AG04449 (cell line): ENCODE measurements around the gene RLN3.

Source experiments
- CTCF ChIA-PET: fragments of 350-600 bp; formaldehyde crosslinking; extraction: SDS; loops from one replicate; lab custom pipeline; 2021; ENCODE audit warnings: antibody characterized with exemption; lab: Yijun Ruan, JAX
- POLR2A ChIA-PET: fragments of 400-600, 350-600 bp; formaldehyde crosslinking; extraction: SDS; loops from one replicate; lab custom pipeline; 2020; ENCODE audit warnings: antibody characterized with exemption, inconsistent platforms; lab: Yijun Ruan, JAX
- DNase-seq: peaks from one replicate; pipeline ENCODE4 v3.0.0-alpha.2; 2010; ENCODE audit warnings: low read depth, low spot score
- H3K4me3 ChIP-seq: 2 replicates; pipeline ENCODE4 v1.5.1; 2011; ENCODE audit warnings: low read depth, mild to moderate bottlenecking, control low read depth, low read length
- CTCF ChIP-seq: IDR thresholded peaks from one replicate; pipeline ENCODE4 v1.5.1; 2011; ENCODE audit warnings: mild to moderate bottlenecking, moderate library complexity, low read length, control low read depth, inconsistent platforms; ENCODE audit not compliant: insufficient read depth; ENCODE audit errors: missing control alignments

Gene RLN3

GRCh38 chr19:14002571-14003250 is 25.2 kb upstream of the RLN3 start:
- no peak for DNase-seq
- ChIA-PET CTCF (interaction anchor here (1.7 to 2.1 kb wide), 2 partner anchors 10 to 16 kb away, joined by 5 to 7 read pairs; no protein-coding TSS in a partner anchor), POLR2A (interaction anchor here (0.7 kb wide), 1 partner anchor 64 kb away, joined by 4 read pairs; the partner anchor contains the start of gene PODNL1)
- H3K4me3 ChIP-seq, result no peak overlapping the region
- TF ChIP-seq CTCF, result no peak

GRCh38 chr19:14003251-14004055 is 24.5 kb upstream of the RLN3 start:
- ChIA-PET CTCF (interaction anchor here (0.6 to 2.1 kb wide), 5 partner anchors 8 to 133 kb away, joined by 3 to 7 read pairs (median 5); partner anchors contain the start of genes ASF1B and IL27RA), POLR2A (interaction anchor here (0.7 kb wide), 1 partner anchor 65 kb away, joined by 4 read pairs; the partner anchor contains the start of gene PODNL1)
- DNase-seq, result no peak
- H3K4me3 ChIP-seq, result no peak overlapping the region
- TF ChIP-seq CTCF, result no peak

- DNase-seq, result no peak
- POLR2A ChIA-PET, result no interaction called here
- no peak for TF ChIP-seq CTCF
- CTCF ChIA-PET, result interaction anchor here (1.6 kb wide), 1 partner anchor 27 kb away, joined by 5 read pairs; the partner anchor contains the start of gene IL27RA
- H3K4me3 ChIP-seq, result no peak overlapping the region
Measured at GRCh38 chr19:14004619-14005348, 23.2 kb upstream of the RLN3 start.

- peak overlapping the region; percentile 71 for H3K4me3 ChIP-seq
- ChIA-PET POLR2A (interaction anchor here (0.6 to 1.1 kb wide), 3 partner anchors 8 to 131 kb away, joined by 3 to 4 read pairs (median 4); partner anchors contain the start of gene DCAF15), CTCF (interaction anchor here (0.7 to 1.4 kb wide), 3 partner anchors 26 to 123 kb away, joined by 3 to 5 read pairs (median 3); partner anchors contain the start of gene IL27RA)
- TF ChIP-seq CTCF, result no peak
- DNase-seq, result no peak
Measured at GRCh38 chr19:14005349-14006084, 22.4 kb upstream of the RLN3 start.

- POLR2A ChIA-PET, result interaction anchor here (0.6 to 1.1 kb wide), 4 partner anchors 9 to 131 kb away, joined by 3 to 4 read pairs (median 4); partner anchors contain the start of genes DCAF15 and IL27RA
- H3K4me3 ChIP-seq, result peak within 1 kb of the TSS; percentile 78
- no peak for TF ChIP-seq CTCF
- CTCF ChIA-PET, result interaction anchor here (0.7 to 1.4 kb wide), 3 partner anchors 26 to 123 kb away, joined by 3 to 5 read pairs (median 3); partner anchors contain the start of gene IL27RA
- peak; percentile 100 for DNase-seq
Measured at GRCh38 chr19:14006085-14006765, 21.7 kb upstream of the RLN3 start, which contains the start of gene RFX1. Gene RFX1 (minus strand): TSS chr19:14006320. CDS start chr19:13993843, 12,477 bp downstream.
